SK-N-SH (cell line): Measurements from ENCODE around the gene ACSF3. TPM values are rescaled to one million over a fixed set of nuclear protein-coding genes. Genes with fewer than 3 reads are reported as not detected.

Experiments
- CTCF ChIA-PET: fragments of 300-600, 350-600 bp; formaldehyde crosslinking; extraction: SDS; loops from one replicate; lab custom pipeline; 2021; lab: Yijun Ruan, JAX
- POLR2A ChIA-PET: fragments of 350-600 bp; sonication (Branson Sonifier 250); formaldehyde crosslinking; extraction: SDS; loops from one replicate; lab custom pipeline; 2020; ENCODE audit warnings: antibody characterized with exemption, inconsistent platforms; lab: Yijun Ruan, JAX
- DNase-seq: peaks from one replicate; pipeline ENCODE4 v3.0.0; 2012
- H2AFZ ChIP-seq: fragments of 200-600 bp; sonication (generic); 2 replicates; pipeline ENCODE4 v1.8.1; 2016; ENCODE audit warnings: antibody characterized with exemption, mild to moderate bottlenecking, low read depth
- H3F3A ChIP-seq: fragments of 200-600 bp; sonication (generic); replicated peaks from 2 replicates; pipeline ENCODE3; 2016; ENCODE audit warnings: antibody characterized with exemption, mild to moderate bottlenecking; ENCODE audit not compliant: insufficient read depth
- H3K27ac ChIP-seq, 2 experiments: fragments of 200-500 bp in 1 of 2; fragments of 200-600 bp in 1 of 2; sonication (Bioruptor generic) in 1 of 2; sonication (generic), shearing (Covaris generic) in 1 of 2; 2 replicates each; pipeline versions ENCODE4 v1.5.1 to v1.6.1; 2014 to 2016; ENCODE audit warnings: low read depth in 2 of 2, inconsistent platforms in 1 of 2, low read length in 1 of 2, mild to moderate bottlenecking in 1 of 2, mixed read lengths in 1 of 2
- H3K27me3 ChIP-seq: fragments of 200-600 bp; sonication (generic), shearing (Covaris generic); 2 replicates; pipeline ENCODE4 v1.6.1; 2016; ENCODE audit warnings: mixed run types; ENCODE audit not compliant: insufficient read depth
- H3K36me3 ChIP-seq, 2 experiments: fragments of 200-500 bp in 1 of 2; fragments of 200-600 bp in 1 of 2; sonication (Bioruptor generic) in 1 of 2; sonication (generic) in 1 of 2; replicated peaks in 1 of 2; 2 replicates each; pipeline versions ENCODE3 to v1.5.1; 2014 to 2016; ENCODE audit warnings: low read length in 1 of 2, mild to moderate bottlenecking in 1 of 2; ENCODE audit not compliant: insufficient read depth in 2 of 2, control insufficient read depth in 1 of 2
- H3K4me1 ChIP-seq, 2 experiments: fragments of 200-500 bp in 1 of 2; fragments of 200-600 bp in 1 of 2; sonication (Bioruptor generic) in 1 of 2; sonication (generic), shearing (Covaris generic) in 1 of 2; 2 replicates each; pipeline versions ENCODE4 v1.5.1 to v1.6.1; 2014 to 2016; ENCODE audit warnings: low read depth in 1 of 2, low read length in 1 of 2, mixed run types in 1 of 2; ENCODE audit not compliant: insufficient read depth in 2 of 2, control insufficient read depth in 1 of 2
- H3K4me2 ChIP-seq: fragments of 200-600 bp; sonication (generic), shearing (Covaris generic); 2 replicates; pipeline ENCODE4 v1.6.1; 2017; ENCODE audit warnings: mixed run types
- H3K4me3 ChIP-seq, 2 experiments: fragments of 200-500 bp in 1 of 2; fragments of 200-600 bp in 1 of 2; sonication (Bioruptor generic) in 1 of 2; sonication (generic), shearing (Covaris generic) in 1 of 2; 2 replicates each; pipeline versions ENCODE4 v1.5.1 to v1.8.1; 2014 to 2016; ENCODE audit warnings: low read depth in 2 of 2, inconsistent platforms in 1 of 2, low read length in 1 of 2, mild to moderate bottlenecking in 1 of 2, mixed read lengths in 1 of 2, moderate library complexity in 1 of 2
- H3K79me2 ChIP-seq: fragments of 200-600 bp; sonication (generic); 2 replicates; pipeline ENCODE4 v1.8.1; 2017; ENCODE audit warnings: mild to moderate bottlenecking; ENCODE audit not compliant: insufficient read depth
- H3K9ac ChIP-seq: fragments of 200-600 bp; sonication (generic); 2 replicates; pipeline ENCODE4 v1.6.1; 2017; ENCODE audit warnings: mixed run types
- H3K9me2 ChIP-seq: fragments of 200-600 bp; sonication (generic); 2 replicates; pipeline ENCODE4 v1.6.1; 2017; ENCODE audit warnings: mixed run types
- H3K9me3 ChIP-seq: fragments of 200-600 bp; sonication (generic); 2 replicates; pipeline ENCODE4 v1.6.1; 2017; ENCODE audit warnings: mixed run types, mild to moderate bottlenecking, moderate library complexity
- H4K20me1 ChIP-seq: fragments of 200-600 bp; sonication (generic); 2 replicates; pipeline ENCODE4 v1.6.1; 2017; ENCODE audit warnings: mild to moderate bottlenecking, mixed run types; ENCODE audit not compliant: insufficient read depth
- EP300 ChIP-seq, 2 experiments: IDR thresholded peaks; 2 replicates each; pipeline versions ENCODE4 v1.4.0 to v1.6.1; 2012; ENCODE audit warnings: borderline replicate concordance in 1 of 2, low read depth in 1 of 2, low read length in 1 of 2
- EZH2phosphoT487 ChIP-seq: fragments of 200-600 bp; sonication (generic); IDR thresholded peaks from 2 replicates; pipeline ENCODE4 v1.6.1; 2017; ENCODE audit warnings: low read depth, mixed run types, mild to moderate bottlenecking, antibody characterized with exemption, moderate library complexity, borderline replicate concordance
- FOSL2 ChIP-seq: IDR thresholded peaks from 2 replicates; pipeline ENCODE4 v1.4.0; 2012; ENCODE audit warnings: low read depth, mild to moderate bottlenecking, moderate library complexity, borderline replicate concordance
- MAX ChIP-seq: IDR thresholded peaks from 2 replicates; pipeline ENCODE4 v1.4.0; 2012; ENCODE audit warnings: low read depth
- MXI1 ChIP-seq: IDR thresholded peaks from 2 replicates; pipeline ENCODE4 v1.6.1; 2012; ENCODE audit warnings: mild to moderate bottlenecking, low read depth, low read length, improper control_type of control experiment
- NRF1 ChIP-seq: IDR thresholded peaks from 2 replicates; pipeline ENCODE4 v1.6.1; 2012; ENCODE audit warnings: low read depth, mild to moderate bottlenecking, low read length
- POLR2AphosphoS5 ChIP-seq: IDR thresholded peaks from 2 replicates; pipeline ENCODE4 v1.6.1; 2012; ENCODE audit warnings: low read depth, low read length
- RXRA ChIP-seq: IDR thresholded peaks from 2 replicates; pipeline ENCODE4 v1.4.0; 2012; ENCODE audit warnings: low read depth, mild to moderate bottlenecking, borderline replicate concordance
- SMC3 ChIP-seq: IDR thresholded peaks from 2 replicates; pipeline ENCODE4 v1.6.1; 2012; ENCODE audit warnings: low read depth, low read length, improper control_type of control experiment
- TAF1 ChIP-seq: IDR thresholded peaks from 2 replicates; pipeline ENCODE4 v1.6.1; 2012; ENCODE audit warnings: low read depth, mild to moderate bottlenecking, low read length, moderate library complexity, borderline replicate concordance
- TCF12 ChIP-seq: IDR thresholded peaks from 2 replicates; pipeline ENCODE4 v1.4.0; 2012
- TEAD4 ChIP-seq: IDR thresholded peaks from 2 replicates; pipeline ENCODE4 v1.4.0; 2012; ENCODE audit warnings: mild to moderate bottlenecking, borderline replicate concordance; ENCODE audit not compliant: insufficient read depth
- WGBS: methylation state at CpG from one replicate; pipeline ENCODE4 v1.1.6; 2017; ENCODE audit warnings: low lambda C conversion rate; 5-methylcytosine and 5-hydroxymethylcytosine counted together
- polyA plus RNA-seq, 3 experiments: library from polyadenylated mRNA; depleted of rRNA; stranded (reverse); fragments of >200 nt; gene quantifications; 2 replicates each; pipeline ENCODE4 v1.2.3, GENCODE V29; 2012
- TF ChIP-seq, protein P1 (sequence below): fragments of 200-600 bp; sonication (generic); IDR thresholded peaks from 2 replicates; pipeline ENCODE4 v1.6.1; 2017; ENCODE audit warnings: antibody characterized with exemption, mild to moderate bottlenecking, moderate library complexity
- TF ChIP-seq, protein P2 (sequence below): IDR thresholded peaks from 2 replicates; pipeline ENCODE4 v1.6.1; 2012; ENCODE audit warnings: mild to moderate bottlenecking, low read depth, low read length, moderate library complexity
- TF ChIP-seq, protein P3 (sequence below): fragments of 150-350 bp; IDR thresholded peaks from 2 replicates; pipeline ENCODE4 v1.6.1; 2016; ENCODE audit warnings: mild to moderate bottlenecking, low read depth, low read length

The ACSF3 gene
- polyA plus RNA-seq, 1 of the 3 experiments (the other 2 are of a cell fraction): 18.8 TPM

- Histone ChIP-seq H3K79me2 (no peaks in the 10 kb centered on the region), H3K9me3 (no peaks in the 10 kb centered on the region), H3K4me3 (no peak overlapping the region), H3K27ac (no peak overlapping the region), H3K9ac (no peak overlapping the region), H3K9me2 (no peaks in the 10 kb centered on the region), H3K4me2 (no peak overlapping the region), H2AFZ (no peak overlapping the region), H3K36me3 (no peaks in the 10 kb centered on the region), H3F3A (peaks cover 19% of the 10 kb centered on the region), H3K27me3 (peaks cover 63% of the 10 kb centered on the region), H3K4me1 (no peaks in the 10 kb centered on the region), H4K20me1 (peaks cover 10% of the 10 kb centered on the region; the same call in 1 of the 2 replicates)
- POLR2A ChIA-PET: no interaction called here
- no peak for DNase-seq
- TF ChIP-seq TCF12 (no peak), POLR2AphosphoS5 (no peak), TAF1 (no peak), TEAD4 (no peak), EP300 (IDR thresholded peaks at IDR 0.05; ENCODE audit: borderline replicate concordance in 1 of 2, low read depth in 1 of 2, low read length in 1 of 2) (no peak), NRF1 (no peak), RXRA (no peak), MXI1 (no peak), SMC3 (no peak), EZH2phosphoT487 (no peak), FOSL2 (no peak), MAX (no peak)
- TF ChIP-seq, protein P1, sequence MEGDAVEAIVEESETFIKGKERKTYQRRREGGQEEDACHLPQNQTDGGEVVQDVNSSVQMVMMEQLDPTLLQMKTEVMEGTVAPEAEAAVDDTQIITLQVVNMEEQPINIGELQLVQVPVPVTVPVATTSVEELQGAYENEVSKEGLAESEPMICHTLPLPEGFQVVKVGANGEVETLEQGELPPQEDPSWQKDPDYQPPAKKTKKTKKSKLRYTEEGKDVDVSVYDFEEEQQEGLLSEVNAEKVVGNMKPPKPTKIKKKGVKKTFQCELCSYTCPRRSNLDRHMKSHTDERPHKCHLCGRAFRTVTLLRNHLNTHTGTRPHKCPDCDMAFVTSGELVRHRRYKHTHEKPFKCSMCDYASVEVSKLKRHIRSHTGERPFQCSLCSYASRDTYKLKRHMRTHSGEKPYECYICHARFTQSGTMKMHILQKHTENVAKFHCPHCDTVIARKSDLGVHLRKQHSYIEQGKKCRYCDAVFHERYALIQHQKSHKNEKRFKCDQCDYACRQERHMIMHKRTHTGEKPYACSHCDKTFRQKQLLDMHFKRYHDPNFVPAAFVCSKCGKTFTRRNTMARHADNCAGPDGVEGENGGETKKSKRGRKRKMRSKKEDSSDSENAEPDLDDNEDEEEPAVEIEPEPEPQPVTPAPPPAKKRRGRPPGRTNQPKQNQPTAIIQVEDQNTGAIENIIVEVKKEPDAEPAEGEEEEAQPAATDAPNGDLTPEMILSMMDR: no peak
- TF ChIP-seq, protein P2, sequence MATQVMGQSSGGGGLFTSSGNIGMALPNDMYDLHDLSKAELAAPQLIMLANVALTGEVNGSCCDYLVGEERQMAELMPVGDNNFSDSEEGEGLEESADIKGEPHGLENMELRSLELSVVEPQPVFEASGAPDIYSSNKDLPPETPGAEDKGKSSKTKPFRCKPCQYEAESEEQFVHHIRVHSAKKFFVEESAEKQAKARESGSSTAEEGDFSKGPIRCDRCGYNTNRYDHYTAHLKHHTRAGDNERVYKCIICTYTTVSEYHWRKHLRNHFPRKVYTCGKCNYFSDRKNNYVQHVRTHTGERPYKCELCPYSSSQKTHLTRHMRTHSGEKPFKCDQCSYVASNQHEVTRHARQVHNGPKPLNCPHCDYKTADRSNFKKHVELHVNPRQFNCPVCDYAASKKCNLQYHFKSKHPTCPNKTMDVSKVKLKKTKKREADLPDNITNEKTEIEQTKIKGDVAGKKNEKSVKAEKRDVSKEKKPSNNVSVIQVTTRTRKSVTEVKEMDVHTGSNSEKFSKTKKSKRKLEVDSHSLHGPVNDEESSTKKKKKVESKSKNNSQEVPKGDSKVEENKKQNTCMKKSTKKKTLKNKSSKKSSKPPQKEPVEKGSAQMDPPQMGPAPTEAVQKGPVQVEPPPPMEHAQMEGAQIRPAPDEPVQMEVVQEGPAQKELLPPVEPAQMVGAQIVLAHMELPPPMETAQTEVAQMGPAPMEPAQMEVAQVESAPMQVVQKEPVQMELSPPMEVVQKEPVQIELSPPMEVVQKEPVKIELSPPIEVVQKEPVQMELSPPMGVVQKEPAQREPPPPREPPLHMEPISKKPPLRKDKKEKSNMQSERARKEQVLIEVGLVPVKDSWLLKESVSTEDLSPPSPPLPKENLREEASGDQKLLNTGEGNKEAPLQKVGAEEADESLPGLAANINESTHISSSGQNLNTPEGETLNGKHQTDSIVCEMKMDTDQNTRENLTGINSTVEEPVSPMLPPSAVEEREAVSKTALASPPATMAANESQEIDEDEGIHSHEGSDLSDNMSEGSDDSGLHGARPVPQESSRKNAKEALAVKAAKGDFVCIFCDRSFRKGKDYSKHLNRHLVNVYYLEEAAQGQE: no peak
- TF ChIP-seq, protein P3, sequence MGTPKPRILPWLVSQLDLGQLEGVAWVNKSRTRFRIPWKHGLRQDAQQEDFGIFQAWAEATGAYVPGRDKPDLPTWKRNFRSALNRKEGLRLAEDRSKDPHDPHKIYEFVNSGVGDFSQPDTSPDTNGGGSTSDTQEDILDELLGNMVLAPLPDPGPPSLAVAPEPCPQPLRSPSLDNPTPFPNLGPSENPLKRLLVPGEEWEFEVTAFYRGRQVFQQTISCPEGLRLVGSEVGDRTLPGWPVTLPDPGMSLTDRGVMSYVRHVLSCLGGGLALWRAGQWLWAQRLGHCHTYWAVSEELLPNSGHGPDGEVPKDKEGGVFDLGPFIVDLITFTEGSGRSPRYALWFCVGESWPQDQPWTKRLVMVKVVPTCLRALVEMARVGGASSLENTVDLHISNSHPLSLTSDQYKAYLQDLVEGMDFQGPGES: no peak
- CTCF ChIA-PET: interaction anchor here (1.0 to 1.5 kb wide), 2 partner anchors 428 to 446 kb away, joined by 3 to 4 read pairs; no protein-coding TSS in a partner anchor
- WGBS: 19% methylated on average over 11 of the region's 13 CpGs
Measured at GRCh38 chr16:89183463-89183862, 89.8 kb downstream of the ACSF3 start.
